HepG2 (cell line): ENCODE results near the gene ARPC3. TPM values are rescaled to one million over a fixed set of nuclear protein-coding genes. Genes with fewer than 3 reads are reported as not detected.
A peak's percentile ranks its signal among the peaks of the same experiment; 100 is the strongest.

Experiments
- CENPT ChIP-seq: sonication (generic); formaldehyde crosslinking; IDR thresholded peaks from 2 replicates; pipeline ENCODE4 v1.8.0; 2022; ENCODE audit warnings: low read depth, mild to moderate bottlenecking, moderate library complexity, missing genetic modification reagents
- DMAP1 ChIP-seq: IDR thresholded peaks from 2 replicates; pipeline ENCODE4 v1.6.1; 2016
- DNMT1 ChIP-seq: sonication (generic); formaldehyde crosslinking; IDR thresholded peaks from 2 replicates; pipeline ENCODE4 v1.5.1; 2020; ENCODE audit warnings: mild to moderate bottlenecking, missing genetic modification reagents
- EEA1 ChIP-seq: sonication (generic); formaldehyde crosslinking; IDR thresholded peaks from 2 replicates; pipeline ENCODE4 v1.5.1; 2020; ENCODE audit warnings: mild to moderate bottlenecking, missing genetic modification reagents, borderline replicate concordance
- GFI1 ChIP-seq: sonication (generic); formaldehyde crosslinking; IDR thresholded peaks from 2 replicates; pipeline ENCODE4 v1.5.0; 2020; ENCODE audit warnings: missing genetic modification reagents, mild to moderate bottlenecking, borderline replicate concordance
- HDAC1 ChIP-seq: sonication (generic); formaldehyde crosslinking; IDR thresholded peaks from 2 replicates; pipeline ENCODE4 v1.5.1; 2020; ENCODE audit warnings: mild to moderate bottlenecking, missing genetic modification reagents
- IKZF1 ChIP-seq: fragments of 450-650 bp; IDR thresholded peaks from 2 replicates; pipeline ENCODE4 v1.7.1; 2016
- JUN ChIP-seq: sonication (generic); formaldehyde crosslinking; IDR thresholded peaks from 2 replicates; pipeline ENCODE4 v1.4.0; 2020; ENCODE audit warnings: mild to moderate bottlenecking, missing genetic modification reagents
- NFIC ChIP-seq: IDR thresholded peaks from 2 replicates; pipeline ENCODE4 v1.6.1; 2012; ENCODE audit warnings: mild to moderate bottlenecking, low read length, inconsistent platforms
- NFKBIZ ChIP-seq: IDR thresholded peaks from 2 replicates; pipeline ENCODE4 v1.6.1; 2018; ENCODE audit warnings: missing genetic modification reagents, missing compliant biosample characterization
- POLR2AphosphoS5 ChIP-seq: IDR thresholded peaks from 2 replicates; pipeline ENCODE4 v1.6.1; 2012; ENCODE audit warnings: low read depth, low read length
- RARG ChIP-seq: sonication (generic); formaldehyde crosslinking; IDR thresholded peaks from 2 replicates; pipeline ENCODE4 v1.4.0; 2020; ENCODE audit warnings: low read depth, mild to moderate bottlenecking, missing genetic modification reagents
- REL ChIP-seq: sonication (generic); formaldehyde crosslinking; conservative IDR thresholded peaks from 2 replicates; pipeline ENCODE4 v1.8.0; 2022; ENCODE audit warnings: mild to moderate bottlenecking, missing genetic modification reagents, moderate library complexity
- TFDP1 ChIP-seq: IDR thresholded peaks from 2 replicates; pipeline ENCODE4 v1.6.1; 2016; ENCODE audit warnings: missing compliant biosample characterization, missing genetic modification reagents, borderline replicate concordance
- ZBTB7B ChIP-seq: sonication (generic); formaldehyde crosslinking; IDR thresholded peaks from 2 replicates; pipeline ENCODE4 v1.4.0; 2020; ENCODE audit warnings: missing genetic modification reagents
- ZFP82 ChIP-seq: sonication (generic); formaldehyde crosslinking; IDR thresholded peaks from 2 replicates; pipeline ENCODE4 v1.5.1; 2020; ENCODE audit warnings: mild to moderate bottlenecking, missing genetic modification reagents, borderline replicate concordance
- ZNF20 ChIP-seq: sonication (generic); formaldehyde crosslinking; IDR thresholded peaks from 2 replicates; pipeline ENCODE4 v1.4.0; 2020; ENCODE audit warnings: mild to moderate bottlenecking, moderate library complexity, missing genetic modification reagents
- ZNF552 ChIP-seq: sonication (generic); formaldehyde crosslinking; IDR thresholded peaks from 2 replicates; pipeline ENCODE4 v1.9.0; 2022; ENCODE audit warnings: missing genetic modification reagents, mild to moderate bottlenecking, borderline replicate concordance
- ZNF570 ChIP-seq: sonication (generic); formaldehyde crosslinking; IDR thresholded peaks from 2 replicates; pipeline ENCODE4 v1.4.0; 2020; ENCODE audit warnings: mild to moderate bottlenecking, missing genetic modification reagents, borderline replicate concordance
- ZNF720 ChIP-seq: sonication (generic); formaldehyde crosslinking; IDR thresholded peaks from 2 replicates; pipeline ENCODE4 v1.4.0; 2020; ENCODE audit warnings: missing genetic modification reagents
- ZNF777 ChIP-seq: sonication (generic); formaldehyde crosslinking; IDR thresholded peaks from 2 replicates; pipeline ENCODE4 v1.4.0; 2020; ENCODE audit warnings: missing genetic modification reagents
- polyA plus RNA-seq, 8 experiments: library from polyadenylated mRNA; depleted of rRNA in 3 of 8; stranded (reverse) in 7 of 8; unstranded in 1 of 8; fragments of >200 nt; fragmentation: Illumina TruSeq in 4 of 8; extraction: Trizol in 4 of 8; gene quantifications; 2 replicates each; pipeline versions ENCODE4 v1.2.1 to v1.2.3, GENCODE V29; 2011 to 2016; ENCODE audit warnings: low read depth in 4 of 8, missing spikeins in 1 of 8, mixed read lengths in 1 of 8; ENCODE audit not compliant: insufficient read depth in 1 of 8
- total RNA-seq, 5 experiments: library from RNA; depleted of rRNA; stranded (reverse); fragments of >200 nt; fragmentation: Illumina TruSeq; extraction: Trizol; gene quantifications; 2 replicates each; pipeline ENCODE4 v1.2.3, GENCODE V29; 2016; ENCODE audit warnings: low read depth in 1 of 5
- TF ChIP-seq, protein P1 (sequence below): sonication (generic); formaldehyde crosslinking; IDR thresholded peaks from 2 replicates; pipeline ENCODE4 v1.4.0; 2020; ENCODE audit warnings: missing genetic modification reagents
- TF ChIP-seq, protein P2 (sequence below): conservative IDR thresholded peaks from 2 replicates; pipeline ENCODE4 v1.6.1; 2018; ENCODE audit warnings: missing genetic modification reagents
- TF ChIP-seq, protein P3 (sequence below): sonication (generic); formaldehyde crosslinking; IDR thresholded peaks from 2 replicates; pipeline ENCODE4 v1.5.0; 2020; ENCODE audit warnings: mild to moderate bottlenecking, missing genetic modification reagents

Gene ARPC3
- total and polyA plus RNA-seq, 2 of the 13 experiments (the other 11 are each of a cell fraction or from before 2014, with no cell fraction given), result 32.7 to 234 TPM

GRCh38 chr12:110403976-110404682, 46.0 kb downstream of the ARPC3 start (continued):
- TF ChIP-seq JUN (CRISPR knock-in tag), result 0 out of 2 replicates have a peak, but pooled peaks have one; percentile 11
- TF ChIP-seq HDAC1, result no peak
- TF ChIP-seq, protein P1, sequence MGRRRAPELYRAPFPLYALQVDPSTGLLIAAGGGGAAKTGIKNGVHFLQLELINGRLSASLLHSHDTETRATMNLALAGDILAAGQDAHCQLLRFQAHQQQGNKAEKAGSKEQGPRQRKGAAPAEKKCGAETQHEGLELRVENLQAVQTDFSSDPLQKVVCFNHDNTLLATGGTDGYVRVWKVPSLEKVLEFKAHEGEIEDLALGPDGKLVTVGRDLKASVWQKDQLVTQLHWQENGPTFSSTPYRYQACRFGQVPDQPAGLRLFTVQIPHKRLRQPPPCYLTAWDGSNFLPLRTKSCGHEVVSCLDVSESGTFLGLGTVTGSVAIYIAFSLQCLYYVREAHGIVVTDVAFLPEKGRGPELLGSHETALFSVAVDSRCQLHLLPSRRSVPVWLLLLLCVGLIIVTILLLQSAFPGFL (CRISPR knock-in tag), result no peak
- TF ChIP-seq ZNF777 (CRISPR knock-in tag), result 0 out of 2 replicates have a peak, but pooled peaks have one; percentile 22
- no peak for TF ChIP-seq EEA1
- peak; percentile 59; the same call in 1 of the 2 replicates for TF ChIP-seq POLR2AphosphoS5
- TF ChIP-seq REL (CRISPR knock-in tag), result no peak
- peak; percentile 23; the same call in 1 of the 2 replicates for TF ChIP-seq TFDP1
- 0 out of 2 replicates have a peak, but pooled peaks have one; percentile 13 for TF ChIP-seq NFIC
- no peak for TF ChIP-seq ZNF552 (CRISPR knock-in tag)
- TF ChIP-seq ZNF20 (CRISPR knock-in tag), result no peak
- TF ChIP-seq ZNF570 (CRISPR knock-in tag), result no peak
- no peak for TF ChIP-seq NFKBIZ
- TF ChIP-seq CENPT (CRISPR knock-in tag), result no peak
- no peak for TF ChIP-seq ZNF720 (CRISPR knock-in tag)
- no peak for TF ChIP-seq ZBTB7B (CRISPR knock-in tag)
- no peak for TF ChIP-seq GFI1
- TF ChIP-seq, protein P2, sequence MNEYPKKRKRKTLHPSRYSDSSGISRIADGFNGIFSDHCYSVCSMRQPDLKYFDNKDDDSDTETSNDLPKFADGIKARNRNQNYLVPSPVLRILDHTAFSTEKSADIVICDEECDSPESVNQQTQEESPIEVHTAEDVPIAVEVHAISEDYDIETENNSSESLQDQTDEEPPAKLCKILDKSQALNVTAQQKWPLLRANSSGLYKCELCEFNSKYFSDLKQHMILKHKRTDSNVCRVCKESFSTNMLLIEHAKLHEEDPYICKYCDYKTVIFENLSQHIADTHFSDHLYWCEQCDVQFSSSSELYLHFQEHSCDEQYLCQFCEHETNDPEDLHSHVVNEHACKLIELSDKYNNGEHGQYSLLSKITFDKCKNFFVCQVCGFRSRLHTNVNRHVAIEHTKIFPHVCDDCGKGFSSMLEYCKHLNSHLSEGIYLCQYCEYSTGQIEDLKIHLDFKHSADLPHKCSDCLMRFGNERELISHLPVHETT (CRISPR knock-in tag), result no peak
- TF ChIP-seq RARG, result no peak
- no peak for TF ChIP-seq IKZF1
- no peak for TF ChIP-seq DMAP1
- TF ChIP-seq ZFP82 (CRISPR knock-in tag), result no peak
- TF ChIP-seq, protein P3, sequence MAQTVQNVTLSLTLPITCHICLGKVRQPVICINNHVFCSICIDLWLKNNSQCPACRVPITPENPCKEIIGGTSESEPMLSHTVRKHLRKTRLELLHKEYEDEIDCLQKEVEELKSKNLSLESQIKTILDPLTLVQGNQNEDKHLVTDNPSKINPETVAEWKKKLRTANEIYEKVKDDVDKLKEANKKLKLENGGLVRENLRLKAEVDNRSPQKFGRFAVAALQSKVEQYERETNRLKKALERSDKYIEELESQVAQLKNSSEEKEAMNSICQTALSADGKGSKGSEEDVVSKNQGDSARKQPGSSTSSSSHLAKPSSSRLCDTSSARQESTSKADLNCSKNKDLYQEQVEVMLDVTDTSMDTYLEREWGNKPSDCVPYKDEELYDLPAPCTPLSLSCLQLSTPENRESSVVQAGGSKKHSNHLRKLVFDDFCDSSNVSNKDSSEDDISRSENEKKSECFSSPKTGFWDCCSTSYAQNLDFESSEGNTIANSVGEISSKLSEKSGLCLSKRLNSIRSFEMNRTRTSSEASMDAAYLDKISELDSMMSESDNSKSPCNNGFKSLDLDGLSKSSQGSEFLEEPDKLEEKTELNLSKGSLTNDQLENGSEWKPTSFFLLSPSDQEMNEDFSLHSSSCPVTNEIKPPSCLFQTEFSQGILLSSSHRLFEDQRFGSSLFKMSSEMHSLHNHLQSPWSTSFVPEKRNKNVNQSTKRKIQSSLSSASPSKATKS (CRISPR knock-in tag), result 0 out of 2 replicates have a peak, but pooled peaks have one; percentile 21
- TF ChIP-seq DNMT1 (CRISPR knock-in tag), result no peak
